ENCODE data around the gene ACACA. TPM values are rescaled to one million over a fixed set of nuclear protein-coding genes. Genes with fewer than 3 reads are reported as not detected.

ACACA gene
- total RNA-seq, 3 donors from 2014 or later (not counting 1 experiment from before 2014, with no cell fraction given): 22.9 to 23.9 (median 23.6) TPM

DNA sequence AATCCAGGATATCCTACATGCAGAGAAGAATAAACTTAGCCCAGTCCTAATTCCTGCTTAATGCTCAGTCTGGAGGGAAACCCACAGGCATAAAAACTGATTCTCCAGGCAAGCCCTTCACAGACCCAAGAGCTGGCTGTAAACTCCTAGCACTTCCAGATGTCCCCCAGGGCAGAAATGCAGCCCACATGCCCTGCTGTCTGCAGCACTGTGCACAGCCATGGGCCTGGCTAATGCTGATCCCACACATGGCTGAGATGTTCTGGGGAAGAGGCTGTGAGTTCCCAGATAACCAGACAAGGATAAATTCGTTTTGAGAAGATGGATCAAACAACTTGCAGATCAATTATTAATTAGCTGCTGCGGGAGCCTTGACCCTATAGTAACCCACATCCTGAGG is 309.5 kb downstream of the ACACA start:
- peaks cover 0 to 6% of the 10 kb centered on the region in 2 donors for H3K4me1 Mint-ChIP-seq
- Histone ChIP-seq H3K9me3 (ENCODE audit: control insufficient read depth, insufficient read depth, low read length) (no peaks in the 10 kb centered on the region), H3K36me3 (ENCODE audit: control insufficient read depth, insufficient read depth, low read length) (peaks cover 17% of the 10 kb centered on the region), H3K4me3 (ENCODE audit: low read length) (no peak overlapping the region), H3K4me1 (ENCODE audit: control insufficient read depth, insufficient read depth, low read length) (no peaks in the 10 kb centered on the region), H3K27ac (ENCODE audit: low read length) (no peak overlapping the region), H3K27me3 (ENCODE audit: control insufficient read depth, insufficient read depth, low read length) (no peaks in the 10 kb centered on the region)
- no peak overlapping the region for H3K4me3 Mint-ChIP-seq
- no peak overlapping the region for H3K27ac Mint-ChIP-seq
- no peaks in the 10 kb centered on the region for H3K27me3 Mint-ChIP-seq (ENCODE audit: low read depth in 2 of 2)
- TF ChIP-seq, protein P1, sequence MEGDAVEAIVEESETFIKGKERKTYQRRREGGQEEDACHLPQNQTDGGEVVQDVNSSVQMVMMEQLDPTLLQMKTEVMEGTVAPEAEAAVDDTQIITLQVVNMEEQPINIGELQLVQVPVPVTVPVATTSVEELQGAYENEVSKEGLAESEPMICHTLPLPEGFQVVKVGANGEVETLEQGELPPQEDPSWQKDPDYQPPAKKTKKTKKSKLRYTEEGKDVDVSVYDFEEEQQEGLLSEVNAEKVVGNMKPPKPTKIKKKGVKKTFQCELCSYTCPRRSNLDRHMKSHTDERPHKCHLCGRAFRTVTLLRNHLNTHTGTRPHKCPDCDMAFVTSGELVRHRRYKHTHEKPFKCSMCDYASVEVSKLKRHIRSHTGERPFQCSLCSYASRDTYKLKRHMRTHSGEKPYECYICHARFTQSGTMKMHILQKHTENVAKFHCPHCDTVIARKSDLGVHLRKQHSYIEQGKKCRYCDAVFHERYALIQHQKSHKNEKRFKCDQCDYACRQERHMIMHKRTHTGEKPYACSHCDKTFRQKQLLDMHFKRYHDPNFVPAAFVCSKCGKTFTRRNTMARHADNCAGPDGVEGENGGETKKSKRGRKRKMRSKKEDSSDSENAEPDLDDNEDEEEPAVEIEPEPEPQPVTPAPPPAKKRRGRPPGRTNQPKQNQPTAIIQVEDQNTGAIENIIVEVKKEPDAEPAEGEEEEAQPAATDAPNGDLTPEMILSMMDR (IDR thresholded peaks at IDR 0.05): no peak
- no peak for ATAC-seq
- 86% methylated on average over 2 of the region's 2 CpGs for WGBS (ENCODE audit: insufficient coverage)
- DNase-seq: no peak
- intact Hi-C loops (cut with micrococcal nuclease): no loop called here
- H3K36me3 Mint-ChIP-seq: peaks cover 9% of the 10 kb centered on the region
- H3K9me3 Mint-ChIP-seq: no peaks in the 10 kb centered on the region

DNA sequence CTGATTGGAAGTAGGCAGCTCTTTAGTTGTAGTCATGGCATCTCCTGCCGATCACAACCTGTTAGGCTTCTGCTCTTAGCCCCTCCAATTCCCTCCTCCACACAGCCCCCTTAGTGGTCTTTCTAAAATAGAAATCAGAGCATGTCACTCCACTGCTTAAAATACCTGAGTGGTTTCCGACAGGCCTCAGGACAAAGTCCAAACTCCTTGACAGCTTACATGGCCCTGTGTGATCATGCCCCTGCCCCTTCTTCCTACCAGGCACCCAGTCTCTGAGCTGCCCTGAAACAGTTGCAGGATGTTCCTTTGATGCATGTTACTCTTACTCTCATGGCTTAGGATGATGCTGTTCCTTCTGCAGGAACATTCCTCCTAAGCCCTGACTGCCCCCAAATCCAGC is 310.6 kb downstream of the ACACA start:
- intact Hi-C loops (cut with micrococcal nuclease): no loop called here
- TF ChIP-seq, protein P1 (IDR thresholded peaks at IDR 0.05): no peak
- H3K36me3 ChIP-seq (ENCODE audit: control insufficient read depth, insufficient read depth, low read length): peaks cover 17% of the 10 kb centered on the region
- H3K27ac ChIP-seq (ENCODE audit: low read length): no peak overlapping the region
- no peaks in the 10 kb centered on the region for H3K9me3 ChIP-seq (ENCODE audit: control insufficient read depth, insufficient read depth, low read length)
- H3K27ac Mint-ChIP-seq: no peak overlapping the region
- DNase-seq (no peak), ATAC-seq (no peak)
- H3K4me1 ChIP-seq (ENCODE audit: control insufficient read depth, insufficient read depth, low read length): peaks cover 10% of the 10 kb centered on the region
- 100% methylated on average over 2 of the region's 2 CpGs for WGBS (ENCODE audit: insufficient coverage)
- H3K4me3 ChIP-seq (ENCODE audit: low read length): no peak overlapping the region
- peaks cover 4 to 9% of the 10 kb centered on the region in 2 donors for H3K4me1 Mint-ChIP-seq
- H3K36me3 Mint-ChIP-seq: peaks cover 9% of the 10 kb centered on the region
- no peak overlapping the region for H3K4me3 Mint-ChIP-seq
- no peaks in the 10 kb centered on the region for H3K27me3 ChIP-seq (ENCODE audit: control insufficient read depth, insufficient read depth, low read length)
- no peaks in the 10 kb centered on the region for H3K27me3 Mint-ChIP-seq (ENCODE audit: low read depth in 2 of 2)
- no peaks in the 10 kb centered on the region for H3K9me3 Mint-ChIP-seq

DNA sequence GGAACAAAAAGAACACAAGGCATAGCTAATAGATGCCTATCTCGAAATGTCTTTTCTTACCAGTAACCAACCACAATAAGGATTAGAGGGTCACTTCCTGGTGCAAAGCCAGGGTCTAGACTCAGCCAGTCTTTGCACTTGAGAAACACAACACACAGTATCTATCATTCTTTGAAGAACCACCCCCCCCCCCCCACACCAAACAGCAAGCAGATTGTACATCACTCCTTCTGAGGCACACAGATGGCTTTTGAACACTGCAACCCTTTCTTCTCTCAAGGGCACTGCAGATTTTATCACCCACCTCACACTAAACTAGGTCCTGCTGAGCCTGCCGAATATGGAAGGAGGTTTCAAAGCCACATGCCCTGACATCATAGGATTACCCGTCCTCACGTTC is 312.2 kb downstream of the ACACA start:
- H3K4me1 Mint-ChIP-seq: peaks cover 21 to 26% of the 10 kb centered on the region in 2 donors
- Histone ChIP-seq H3K4me3 (ENCODE audit: low read length) (no peak overlapping the region), H3K27ac (ENCODE audit: low read length) (no peak overlapping the region), H3K36me3 (ENCODE audit: control insufficient read depth, insufficient read depth, low read length) (peaks cover 17% of the 10 kb centered on the region), H3K27me3 (ENCODE audit: control insufficient read depth, insufficient read depth, low read length) (no peaks in the 10 kb centered on the region), H3K9me3 (ENCODE audit: control insufficient read depth, insufficient read depth, low read length) (no peaks in the 10 kb centered on the region), H3K4me1 (ENCODE audit: control insufficient read depth, insufficient read depth, low read length) (peaks cover 25% of the 10 kb centered on the region)
- no peaks in the 10 kb centered on the region for H3K9me3 Mint-ChIP-seq
- ATAC-seq (no peak), DNase-seq (no peak)
- peak overlapping the region; percentile 58 to 63 for H3K27ac Mint-ChIP-seq
- no peak overlapping the region for H3K4me3 Mint-ChIP-seq
- intact Hi-C loops (cut with micrococcal nuclease): no loop called here
- H3K36me3 Mint-ChIP-seq: peaks cover 9% of the 10 kb centered on the region
- 57% methylated on average over 4 of the region's 4 CpGs for WGBS (ENCODE audit: insufficient coverage)
- no peaks in the 10 kb centered on the region for H3K27me3 Mint-ChIP-seq (ENCODE audit: low read depth in 2 of 2)
- TF ChIP-seq, protein P1 (IDR thresholded peaks at IDR 0.05): no peak

DNA sequence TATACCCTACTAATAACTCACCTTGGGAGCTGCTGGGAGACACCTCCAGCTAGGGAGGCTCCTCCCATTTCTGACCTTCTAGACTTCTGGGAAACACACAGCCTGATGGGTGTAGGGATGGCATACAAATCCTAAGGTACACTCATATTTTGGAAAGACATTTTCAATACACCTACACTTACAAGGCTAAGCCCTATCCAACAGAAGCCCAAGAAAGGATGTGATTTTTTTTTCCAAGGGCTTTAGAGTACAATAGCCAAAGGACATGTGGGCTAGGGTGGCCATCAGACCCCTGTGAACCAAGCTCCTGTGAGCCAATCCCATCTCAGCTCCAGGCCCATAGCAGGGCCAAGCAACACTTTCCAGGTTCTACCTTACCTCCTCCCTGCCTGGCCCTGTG is 313.9 kb downstream of the ACACA start:
- Mint-ChIP-seq H3K9me3 (no peaks in the 10 kb centered on the region), H3K27ac (peak overlapping the region; percentile 58), H3K4me3 (no peak overlapping the region), H3K4me1 (peaks cover 38 to 43% of the 10 kb centered on the region in 2 donors), H3K36me3 (peaks cover 9% of the 10 kb centered on the region), H3K27me3 (ENCODE audit: low read depth in 2 of 2) (no peaks in the 10 kb centered on the region)
- TF ChIP-seq, protein P1 (IDR thresholded peaks at IDR 0.05): no peak
- DNase-seq (no peak), ATAC-seq (no peak)
- Histone ChIP-seq H3K27ac (ENCODE audit: low read length) (no peak overlapping the region), H3K27me3 (ENCODE audit: control insufficient read depth, insufficient read depth, low read length) (no peaks in the 10 kb centered on the region), H3K4me1 (ENCODE audit: control insufficient read depth, insufficient read depth, low read length) (peaks cover 40% of the 10 kb centered on the region), H3K9me3 (ENCODE audit: control insufficient read depth, insufficient read depth, low read length) (no peaks in the 10 kb centered on the region), H3K36me3 (ENCODE audit: control insufficient read depth, insufficient read depth, low read length) (peaks cover 17% of the 10 kb centered on the region), H3K4me3 (ENCODE audit: low read length) (no peak overlapping the region)
- intact Hi-C loops (cut with micrococcal nuclease): no loop called here
